GM19240 (cell line): ENCODE results near the gene VGF.

Source experiments
- DNase-seq: peaks from one replicate; pipeline ENCODE4 v3.0.0; 2011; ENCODE audit warnings: low spot score; ENCODE audit not compliant: insufficient read length

Gene VGF

GRCh38 chr7:101166648-101166908, 1.2 kb upstream of the VGF start:
- no peak for DNase-seq

GRCh38 chr7:101165958-101166647, 734 bp upstream of the VGF start:
- DNase-seq: no peak

GRCh38 chr7:101164071-101164840, 1.1 kb downstream of the VGF start:
- no peak for DNase-seq

GRCh38 chr7:101163279-101164070, 1.9 kb downstream of the VGF start:
- no peak for DNase-seq

GRCh38 chr7:101162551-101163278, 2.7 kb downstream of the VGF start:
- no peak for DNase-seq

GRCh38 chr7:101161692-101162471, 3.5 kb downstream of the VGF start:
- DNase-seq: no peak

- DNase-seq: no peak
Measured at GRCh38 chr7:101160910-101161309, 4.5 kb downstream of the VGF start.

GRCh38 chr7:101159696-101160674, 5.4 kb downstream of the VGF start:
- DNase-seq: no peak

GRCh38 chr7:101156866-101157589, 8.3 kb downstream of the VGF start:
- no peak for DNase-seq

- no peak for DNase-seq
Measured at GRCh38 chr7:101156277-101156676, 9.1 kb downstream of the VGF start.

GRCh38 chr7:101155303-101155702, 10.1 kb downstream of the VGF start:
- DNase-seq: no peak

GRCh38 chr7:101154693-101155102, 10.7 kb downstream of the VGF start:
- DNase-seq: no peak

GRCh38 chr7:101153969-101154692, 11.2 kb downstream of the VGF start, which contains the start of gene AP1S1:
Gene AP1S1 (plus strand): TSS chr7:101154476. CDS start chr7:101154515, 39 bp downstream.
- peak; percentile 98 for DNase-seq

- no peak for DNase-seq
Measured at GRCh38 chr7:101151908-101152651, 13.3 kb downstream of the VGF start.

GRCh38 chr7:101140746-101141382, 24.5 kb downstream of the VGF start:
- DNase-seq: no peak

- DNase-seq: no peak
Measured at GRCh38 chr7:101140339-101140699, 25.1 kb downstream of the VGF start.

- no peak for DNase-seq
Measured at GRCh38 chr7:101138213-101138870, 27.0 kb downstream of the VGF start.
